H9 (cell line): Measurements from ENCODE around the gene TMEM86B. TPM values are rescaled to one million over a fixed set of nuclear protein-coding genes. Genes with fewer than 3 reads are reported as not detected.
A peak's percentile ranks its signal among the peaks of the same experiment; 100 is the strongest.

ENCODE experiments used
- DNase-seq: peaks from one replicate; pipeline ENCODE4 v3.0.0-alpha.2; 2017
- H2AFZ ChIP-seq: one replicate; pipeline ENCODE4 v1.6.1; 2013; ENCODE audit warnings: mild to moderate bottlenecking, low read length, control low read depth, moderate library complexity
- H2AK5ac ChIP-seq: 2 replicates; pipeline ENCODE4 v1.6.1; 2013; ENCODE audit warnings: low read length, control low read depth, mixed read lengths; ENCODE audit not compliant: insufficient read length
- H2BK120ac ChIP-seq: one replicate; pipeline ENCODE4 v1.6.1; 2013; ENCODE audit warnings: low read depth, mild to moderate bottlenecking, low read length, control low read depth, inconsistent platforms; ENCODE audit not compliant: poor library complexity, severe bottlenecking
- H2BK12ac ChIP-seq: 2 replicates; pipeline ENCODE4 v1.6.1; 2013; ENCODE audit warnings: low read length, control low read depth, mixed read lengths, low read depth; ENCODE audit not compliant: insufficient read length
- H2BK15ac ChIP-seq: 2 replicates; pipeline ENCODE4 v1.6.1; 2013; ENCODE audit warnings: low read depth, low read length, control low read depth
- H2BK20ac ChIP-seq: one replicate; pipeline ENCODE4 v1.6.1; 2013; ENCODE audit warnings: low read depth, mild to moderate bottlenecking, low read length, control low read depth, inconsistent platforms; ENCODE audit not compliant: poor library complexity, severe bottlenecking
- H2BK5ac ChIP-seq: 2 replicates; pipeline ENCODE4 v1.6.1; 2013; ENCODE audit warnings: low read length, control low read depth, mixed read lengths; ENCODE audit not compliant: insufficient read length
- H3K14ac ChIP-seq: 2 replicates; pipeline ENCODE4 v1.6.1; 2013; ENCODE audit warnings: low read length, control low read depth; ENCODE audit not compliant: insufficient read depth
- H3K18ac ChIP-seq: 2 replicates; pipeline ENCODE4 v1.6.1; 2013; ENCODE audit warnings: low read depth, mild to moderate bottlenecking, mixed read lengths, low read length, control low read depth; ENCODE audit not compliant: insufficient read length
- H3K23ac ChIP-seq: 2 replicates; pipeline ENCODE4 v1.6.1; 2013; ENCODE audit warnings: low read length, control low read depth, mixed read lengths, low read depth; ENCODE audit not compliant: insufficient read length
- H3K23me2 ChIP-seq: 2 replicates; pipeline ENCODE4 v1.6.1; 2013; ENCODE audit warnings: low read depth, mild to moderate bottlenecking, mixed read lengths, low read length, control low read depth; ENCODE audit not compliant: insufficient read length, poor library complexity, severe bottlenecking
- H3K27ac ChIP-seq: 2 replicates; pipeline ENCODE4 v1.5.1; 2013; ENCODE audit warnings: low read length, control low read depth, mixed read lengths, low read depth; ENCODE audit not compliant: insufficient read length
- H3K27me3 ChIP-seq: 2 replicates; pipeline ENCODE4 v1.6.1; 2013; ENCODE audit warnings: low read length, control low read depth, inconsistent platforms; ENCODE audit not compliant: insufficient read depth
- H3K4ac ChIP-seq: 2 replicates; pipeline ENCODE4 v1.6.1; 2013; ENCODE audit warnings: low read depth, mild to moderate bottlenecking, control low read depth, inconsistent platforms, low read length, moderate library complexity
- H3K4me1 ChIP-seq: 2 replicates; pipeline ENCODE4 v1.6.1; 2013; ENCODE audit warnings: low read length, control low read depth, inconsistent platforms; ENCODE audit not compliant: insufficient read depth
- H3K4me2 ChIP-seq: 2 replicates; pipeline ENCODE4 v1.6.1; 2013; ENCODE audit warnings: low read length, control low read depth, mixed read lengths; ENCODE audit not compliant: insufficient read length, insufficient read depth
- H3K56ac ChIP-seq: 2 replicates; pipeline ENCODE4 v1.6.1; 2013; ENCODE audit warnings: low read depth, mild to moderate bottlenecking, mixed read lengths, low read length, control low read depth; ENCODE audit not compliant: insufficient read length
- H3K79me1 ChIP-seq: 2 replicates; pipeline ENCODE4 v1.6.1; 2013; ENCODE audit warnings: low read depth, mild to moderate bottlenecking, moderate library complexity, low read length, control low read depth, inconsistent platforms; ENCODE audit not compliant: insufficient read depth, poor library complexity, severe bottlenecking
- H3K79me2 ChIP-seq: 2 replicates; pipeline ENCODE4 v1.6.1; 2013; ENCODE audit warnings: low read length, control low read depth, inconsistent platforms; ENCODE audit not compliant: insufficient read depth
- H3K9ac ChIP-seq: 2 replicates; pipeline ENCODE4 v1.6.1; 2013; ENCODE audit warnings: low read length, control low read depth, mixed read lengths; ENCODE audit not compliant: insufficient read length; ENCODE audit errors: extremely low read depth
- H3K9me3 ChIP-seq: one replicate; pipeline ENCODE4 v1.6.1; 2013; ENCODE audit warnings: low read depth, low read length, inconsistent platforms; ENCODE audit not compliant: control insufficient read depth
- H3T11ph ChIP-seq: one replicate; pipeline ENCODE4 v1.6.1; 2013; ENCODE audit warnings: mild to moderate bottlenecking, low read length, control low read depth, inconsistent platforms
- H4K20me1 ChIP-seq: one replicate; pipeline ENCODE4 v1.6.1; 2013; ENCODE audit not compliant: control insufficient read depth, insufficient read length, insufficient read depth
- H4K5ac ChIP-seq: 2 replicates; pipeline ENCODE4 v1.6.1; 2013; ENCODE audit warnings: low read depth, mild to moderate bottlenecking, mixed read lengths, low read length, control low read depth; ENCODE audit not compliant: insufficient read length
- H4K8ac ChIP-seq: replicated peaks from 2 replicates; pipeline ENCODE4 v1.6.1; 2013; ENCODE audit warnings: low read length, control low read depth, mixed read lengths, low read depth; ENCODE audit not compliant: insufficient read length
- H4K91ac ChIP-seq: 2 replicates; pipeline ENCODE4 v1.6.1; 2013; ENCODE audit warnings: low read depth, mild to moderate bottlenecking, moderate library complexity, mixed read lengths, low read length, control low read depth; ENCODE audit not compliant: insufficient read length
- H3K27ac Mint-ChIP-seq, 3 experiments: 2 replicates in 2 of 3; 3 replicates in 1 of 3; pipeline ENCODE4 v1.8.0; 2020 to 2021; ENCODE audit warnings: mixed read lengths in 3 of 3, mild to moderate bottlenecking in 1 of 3, moderate library complexity in 1 of 3
- H3K27me3 Mint-ChIP-seq: 2 replicates; pipeline ENCODE4 v1.8.0; 2021; ENCODE audit warnings: low read depth, mild to moderate bottlenecking, moderate library complexity, mixed read lengths
- H3K36me3 Mint-ChIP-seq, 3 experiments: 2 replicates in 2 of 3; 3 replicates in 1 of 3; pipeline ENCODE4 v1.8.0; 2020 to 2021; ENCODE audit warnings: low read depth in 3 of 3, mixed read lengths in 3 of 3; ENCODE audit not compliant: insufficient read depth in 1 of 3
- H3K4me1 Mint-ChIP-seq, 2 experiments: 2 replicates each; pipeline ENCODE4 v1.8.0; 2020; ENCODE audit warnings: mixed read lengths in 2 of 2
- H3K4me3 Mint-ChIP-seq, 2 experiments: 2 replicates in 1 of 2; 3 replicates in 1 of 2; pipeline ENCODE4 v1.8.0; 2020 to 2021; ENCODE audit warnings: mild to moderate bottlenecking in 2 of 2, mixed read lengths in 2 of 2, moderate library complexity in 1 of 2
- H3K9me3 Mint-ChIP-seq, 2 experiments: 2 replicates in 1 of 2; 3 replicates in 1 of 2; pipeline ENCODE4 v1.8.0; 2020; ENCODE audit warnings: mild to moderate bottlenecking in 2 of 2, mixed read lengths in 2 of 2, moderate library complexity in 1 of 2
- WGBS: extraction: QIAGEN DNeasy Blood & Tissue Kit; methylation state at CpG from one replicate; pipeline ENCODE4 v1.1.7; 2013; ENCODE audit warnings: missing lambda C conversion rate, low lambda C conversion rate, mixed read lengths; ENCODE audit not compliant: insufficient read length; ENCODE audit errors: extremely low coverage; 5-methylcytosine and 5-hydroxymethylcytosine counted together
- total RNA-seq: library from RNA; stranded (reverse); gene quantifications from 2 replicates; pipeline ENCODE4 v1.2.1, GENCODE V29; 2021
- TF ChIP-seq, protein P1 (sequence below): fragments of 200-600 bp; sonication (generic); conservative IDR thresholded peaks from 3 replicates; pipeline ENCODE4 v1.8.0; 2021; ENCODE audit warnings: antibody characterized with exemption, mild to moderate bottlenecking

Gene TMEM86B
- total RNA-seq, 1 experiment from 2014 or later = 4.5 TPM

DNA sequence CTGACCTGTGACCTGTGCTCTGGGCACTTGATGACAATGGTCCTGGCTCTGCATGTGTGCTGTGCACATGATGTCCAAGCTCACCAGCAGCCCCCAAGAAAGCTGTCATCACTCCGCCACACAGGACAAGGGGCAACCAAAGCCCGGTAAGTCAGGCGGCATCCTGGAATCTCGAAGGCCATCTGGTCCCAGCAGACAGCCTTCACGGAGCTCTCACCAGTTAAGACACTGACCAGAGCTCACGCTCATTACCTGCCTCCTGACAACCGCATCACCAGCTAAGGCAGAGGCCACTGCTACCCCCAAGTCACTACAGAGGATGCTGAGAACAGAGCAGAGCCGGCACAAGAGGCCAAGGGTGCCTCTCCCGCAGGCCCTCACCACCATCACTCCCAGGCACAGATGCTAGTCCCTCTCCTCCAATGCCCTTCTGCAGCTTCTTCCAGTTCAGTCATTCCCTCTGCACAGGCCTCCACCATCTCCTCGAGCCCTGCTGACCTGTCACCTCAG, 19.7 kb upstream of the TMEM86B start:
- H3K23me2 ChIP-seq = no peaks in the 10 kb centered on the region
- H4K91ac ChIP-seq = no peak overlapping the region
- no peaks in the 10 kb centered on the region for H3K4me1 ChIP-seq
- Mint-ChIP-seq H3K36me3 (peaks cover 7 to 36% (median 32%) of the 10 kb centered on the region in 3 experiments; a peak in 6 of 7 replicates), H3K4me1 (peaks cover 0 to 5% of the 10 kb centered on the region in 2 experiments; a peak in 1 of 4 replicates), H3K4me3 (no peak overlapping the region; a peak in 1 of 5 replicates), H3K27ac (peak overlapping the region in 2 of 3 experiments; percentile 75 to 88; a peak in 4 of 7 replicates), H3K9me3 (no peaks in the 10 kb centered on the region), H3K27me3 (no peaks in the 10 kb centered on the region; the same call in 1 of the 2 replicates)
- no peak overlapping the region for H2AK5ac ChIP-seq
- no peak overlapping the region for H3T11ph ChIP-seq
- H3K4ac ChIP-seq = no peak overlapping the region
- H3K23ac ChIP-seq = no peak overlapping the region
- H3K9me3 ChIP-seq = no peaks in the 10 kb centered on the region
- H2BK15ac ChIP-seq = no peak overlapping the region
- no peak overlapping the region for H2BK20ac ChIP-seq
- no peak overlapping the region for H2BK5ac ChIP-seq
- TF ChIP-seq, protein P1, sequence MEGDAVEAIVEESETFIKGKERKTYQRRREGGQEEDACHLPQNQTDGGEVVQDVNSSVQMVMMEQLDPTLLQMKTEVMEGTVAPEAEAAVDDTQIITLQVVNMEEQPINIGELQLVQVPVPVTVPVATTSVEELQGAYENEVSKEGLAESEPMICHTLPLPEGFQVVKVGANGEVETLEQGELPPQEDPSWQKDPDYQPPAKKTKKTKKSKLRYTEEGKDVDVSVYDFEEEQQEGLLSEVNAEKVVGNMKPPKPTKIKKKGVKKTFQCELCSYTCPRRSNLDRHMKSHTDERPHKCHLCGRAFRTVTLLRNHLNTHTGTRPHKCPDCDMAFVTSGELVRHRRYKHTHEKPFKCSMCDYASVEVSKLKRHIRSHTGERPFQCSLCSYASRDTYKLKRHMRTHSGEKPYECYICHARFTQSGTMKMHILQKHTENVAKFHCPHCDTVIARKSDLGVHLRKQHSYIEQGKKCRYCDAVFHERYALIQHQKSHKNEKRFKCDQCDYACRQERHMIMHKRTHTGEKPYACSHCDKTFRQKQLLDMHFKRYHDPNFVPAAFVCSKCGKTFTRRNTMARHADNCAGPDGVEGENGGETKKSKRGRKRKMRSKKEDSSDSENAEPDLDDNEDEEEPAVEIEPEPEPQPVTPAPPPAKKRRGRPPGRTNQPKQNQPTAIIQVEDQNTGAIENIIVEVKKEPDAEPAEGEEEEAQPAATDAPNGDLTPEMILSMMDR = no peak
- H3K27ac ChIP-seq = no peak overlapping the region
- H3K9ac ChIP-seq = no peak overlapping the region
- H2BK12ac ChIP-seq = no peak overlapping the region
- no peaks in the 10 kb centered on the region for H3K79me1 ChIP-seq
- no peak for DNase-seq
- no peak overlapping the region for H2BK120ac ChIP-seq
- no peak overlapping the region for H3K4me2 ChIP-seq
- no peak overlapping the region for H4K8ac ChIP-seq
- H2AFZ ChIP-seq = no peak overlapping the region
- no peak overlapping the region for H4K5ac ChIP-seq
- WGBS = no CpG with 5 or more reads among the region's 10 CpGs
- no peaks in the 10 kb centered on the region for H4K20me1 ChIP-seq
- H3K18ac ChIP-seq = no peak overlapping the region
- H3K56ac ChIP-seq = no peak overlapping the region
- peaks cover 16% of the 10 kb centered on the region; the same call in 1 of the 2 replicates for H3K79me2 ChIP-seq
- H3K14ac ChIP-seq = no peak overlapping the region; the same call in 1 of the 2 replicates
- H3K27me3 ChIP-seq = no peaks in the 10 kb centered on the region
